ENCODE measurements around the gene SPAG6.

The SPAG6 gene

GRCh38 chr10:22434521-22434920 lies 89.2 kb downstream of the SPAG6 start:
- DNase-seq (ENCODE audit: low read depth in 2 of 2), result no peak

- no peak for DNase-seq (ENCODE audit: low read depth in 2 of 2)
These were observed 90.4 kb downstream of the SPAG6 start for GRCh38 chr10:22435650-22436049.

GRCh38 chr10:22436526-22436892 lies 91.2 kb downstream of the SPAG6 start:
- peak in 1 of 2 donors; percentile 52 for DNase-seq (ENCODE audit: low read depth in 2 of 2)

GRCh38 chr10:22436893-22437619 lies 91.8 kb downstream of the SPAG6 start:
- peak; percentile 84 to 89 for DNase-seq (ENCODE audit: low read depth in 2 of 2)

- peak; percentile 11 to 38 for DNase-seq (ENCODE audit: low read depth in 2 of 2)
These were observed 92.6 kb downstream of the SPAG6 start for GRCh38 chr10:22437620-22438588.

GRCh38 chr10:22438711-22439110 lies 93.4 kb downstream of the SPAG6 start:
- no peak for DNase-seq (ENCODE audit: low read depth in 2 of 2)

GRCh38 chr10:22442063-22442462 lies 96.8 kb downstream of the SPAG6 start:
- no peak for DNase-seq (ENCODE audit: low read depth in 2 of 2)

GRCh38 chr10:22442468-22442867 lies 97.2 kb downstream of the SPAG6 start:
- no peak for DNase-seq (ENCODE audit: low read depth in 2 of 2)

- no peak for DNase-seq (ENCODE audit: low read depth in 2 of 2)
These were observed 98.0 kb downstream of the SPAG6 start for GRCh38 chr10:22443175-22443901.

GRCh38 chr10:22444219-22444788 lies 99.0 kb downstream of the SPAG6 start:
- DNase-seq (ENCODE audit: low read depth in 2 of 2), result no peak

- no peak for DNase-seq (ENCODE audit: low read depth in 2 of 2)
These were observed 100.2 kb downstream of the SPAG6 start for GRCh38 chr10:22445495-22445894.

- no peak for DNase-seq (ENCODE audit: low read depth in 2 of 2)
These were observed 101.8 kb downstream of the SPAG6 start for GRCh38 chr10:22447068-22447467.

GRCh38 chr10:22451346-22451745 lies 106.0 kb downstream of the SPAG6 start:
- DNase-seq (ENCODE audit: low read depth in 2 of 2), result no peak

GRCh38 chr10:22453320-22453719 lies 108.0 kb downstream of the SPAG6 start:
- no peak for DNase-seq (ENCODE audit: low read depth in 2 of 2)

- DNase-seq (ENCODE audit: low read depth in 2 of 2), result no peak
These were observed 108.8 kb downstream of the SPAG6 start for GRCh38 chr10:22453948-22454591.

- DNase-seq (ENCODE audit: low read depth in 2 of 2), result no peak
These were observed 109.3 kb downstream of the SPAG6 start for GRCh38 chr10:22454634-22455033.

- DNase-seq (ENCODE audit: low read depth in 2 of 2), result no peak
These were observed 110.0 kb downstream of the SPAG6 start for GRCh38 chr10:22455068-22455857.

GRCh38 chr10:22456486-22456885 lies 111.2 kb downstream of the SPAG6 start:
- DNase-seq (ENCODE audit: low read depth in 2 of 2), result no peak

- DNase-seq (ENCODE audit: low read depth in 2 of 2), result no peak
These were observed 113.2 kb downstream of the SPAG6 start for GRCh38 chr10:22458272-22459038.

- no peak for DNase-seq (ENCODE audit: low read depth in 2 of 2)
These were observed 114.2 kb downstream of the SPAG6 start for GRCh38 chr10:22459496-22459895.

Data from stimulated activated CD8-positive, alpha-beta memory T cell treated with anti-CD3 and anti-CD28 coated beads, Interleukin-7, amount 100 ng/mL, for 4 hours (primary cell).